HuH-7 (cell line): Measurements from ENCODE around the gene GJC1.
"Not testable (repeated sequence)": the region's sequence is repeated elsewhere in the genome, so short reads cannot be mapped to it uniquely, and the experiment has no call there.

ENCODE experiments used
- DNase-seq: peaks from one replicate; pipeline ENCODE4 v3.0.0; 2011; ENCODE audit warnings: low spot score

Gene GJC1

GRCh38 chr17:44759086-44759915, 70.8 kb downstream of the GJC1 start:
- DNase-seq, result peak; percentile 74

DNA sequence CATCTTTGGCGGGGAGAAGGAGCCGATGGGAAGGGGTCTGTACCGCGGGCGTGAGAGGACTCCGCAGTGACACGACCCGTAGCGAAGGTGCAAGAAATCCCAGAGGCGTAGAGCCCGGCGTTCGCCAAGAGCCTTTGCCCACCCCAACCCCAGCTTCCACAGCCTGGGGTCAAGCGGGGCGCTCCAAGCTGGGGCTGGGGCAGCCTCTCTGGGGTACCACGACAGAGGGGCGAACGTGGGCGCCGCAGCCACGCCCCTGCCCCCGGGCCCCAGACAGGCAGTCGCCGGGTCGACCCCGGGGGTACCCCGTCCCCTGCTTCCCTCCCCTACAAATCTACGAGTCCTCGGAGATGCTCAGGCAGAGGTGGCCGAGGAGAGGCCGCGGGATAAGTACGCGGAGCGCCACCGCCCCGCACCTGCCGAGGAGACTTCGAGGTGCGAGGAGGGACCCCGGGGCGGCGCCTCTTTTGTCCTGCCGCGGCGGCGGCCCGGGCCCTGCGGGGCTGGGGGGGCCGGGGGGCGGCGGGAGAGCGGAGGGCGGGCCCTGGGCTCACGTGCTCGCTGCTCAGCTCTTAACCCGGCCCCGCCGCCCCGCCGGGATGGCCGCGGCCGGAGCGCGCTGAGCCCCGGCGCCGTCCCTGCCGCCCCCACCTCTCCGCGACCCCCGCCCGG, 71.5 kb downstream of the GJC1 start, which contains the start of gene ADAM11:
ADAM11 (plus strand) TSS at position 575 of the 672 bp plus-strand sequence. CDS start 212 bp downstream, outside the sequence.
- DNase-seq, result no peak

GRCh38 chr17:44757918-44758413, 72.1 kb downstream of the GJC1 start:
- DNase-seq, result no peak

- DNase-seq, result no peak
Measured at GRCh38 chr17:44757045-44757917, 72.8 kb downstream of the GJC1 start.

DNA sequence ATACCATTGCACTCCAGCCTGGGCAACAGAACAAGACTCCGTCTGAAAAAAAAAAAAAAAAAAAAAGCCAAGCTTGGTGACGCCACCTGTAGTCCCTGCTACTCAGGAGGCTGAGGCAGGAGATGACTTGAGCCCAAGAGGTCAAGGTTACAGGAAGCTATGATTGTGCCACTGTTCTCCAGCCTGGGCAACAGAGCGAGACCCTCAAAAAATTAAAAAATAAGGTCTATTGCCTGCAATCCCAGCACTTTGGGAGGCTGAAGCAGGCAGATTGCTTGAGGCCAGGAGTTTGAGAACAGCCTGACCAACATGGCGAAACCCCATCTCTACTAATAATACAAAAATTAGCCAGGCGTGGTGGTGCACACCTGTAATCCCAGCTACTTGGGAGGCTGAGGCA, 74.9 kb downstream of the GJC1 start:
- DNase-seq, result not testable (repeated sequence)

- no peak for DNase-seq
Measured at GRCh38 chr17:44754276-44754675, 75.8 kb downstream of the GJC1 start.

DNA sequence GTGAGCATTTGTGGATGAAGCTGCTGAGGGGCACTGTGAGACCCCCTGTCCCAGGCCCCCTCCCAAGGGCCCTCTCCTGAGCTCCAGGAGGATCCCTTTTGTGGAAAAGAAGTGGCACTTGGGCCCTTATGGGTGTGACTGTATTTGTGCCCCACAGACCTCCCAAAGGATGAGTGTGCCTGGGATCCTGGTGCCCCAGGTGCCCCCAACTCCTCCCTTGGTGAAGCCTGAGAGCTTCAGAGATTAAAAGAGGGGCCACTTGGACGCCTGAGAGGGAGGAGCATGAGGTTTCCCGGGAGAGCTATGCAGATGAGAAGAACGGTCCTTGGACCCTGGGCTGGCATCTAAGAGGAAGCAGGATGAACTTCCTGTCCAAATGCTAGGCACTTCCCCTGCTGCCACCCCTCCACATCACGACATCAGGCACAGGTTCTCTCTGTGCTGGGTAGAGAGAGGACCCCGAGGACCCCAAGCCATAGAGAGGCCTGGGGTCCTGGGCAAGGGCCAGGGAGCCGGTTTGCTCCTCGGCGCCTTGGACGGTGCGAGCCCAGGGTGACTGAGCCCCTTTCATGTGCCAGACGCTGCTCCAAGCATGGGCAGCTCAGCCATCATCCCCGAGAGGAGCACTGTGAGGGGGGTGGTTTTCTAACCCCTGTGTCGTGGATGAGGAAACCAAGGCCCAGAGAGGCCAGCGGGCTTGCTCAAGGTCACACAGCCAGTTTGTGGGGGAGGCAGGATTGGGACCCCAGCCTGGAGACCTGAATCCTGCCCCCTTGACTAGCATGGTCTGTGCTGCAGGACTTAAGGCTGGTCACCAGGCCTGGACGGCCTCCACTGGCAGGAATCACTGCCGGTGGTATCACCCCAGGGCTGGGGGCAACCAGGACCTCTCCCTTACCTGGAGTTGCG, 76.9 kb downstream of the GJC1 start:
- no peak for DNase-seq

DNA sequence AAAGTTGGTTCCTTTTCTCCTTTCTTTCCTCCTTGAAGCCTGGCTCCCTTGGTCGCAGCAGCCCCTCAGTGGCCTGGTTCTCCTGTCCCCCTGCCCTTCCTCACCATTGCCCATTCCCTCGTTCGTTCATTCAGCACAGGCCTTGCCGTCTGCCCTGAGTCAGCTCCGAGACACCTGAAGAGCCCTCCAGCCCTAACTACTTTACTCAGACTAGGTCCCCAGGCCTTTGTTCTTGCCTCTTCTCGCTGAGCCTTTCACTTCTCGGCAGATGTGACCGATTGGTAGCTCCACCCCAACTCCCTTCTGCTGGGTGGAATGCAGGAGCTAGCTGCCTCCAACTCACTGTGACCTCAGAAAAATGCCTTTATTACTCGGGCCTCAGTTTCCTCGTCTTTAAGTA, 78.3 kb downstream of the GJC1 start:
- DNase-seq, result no peak

DNA sequence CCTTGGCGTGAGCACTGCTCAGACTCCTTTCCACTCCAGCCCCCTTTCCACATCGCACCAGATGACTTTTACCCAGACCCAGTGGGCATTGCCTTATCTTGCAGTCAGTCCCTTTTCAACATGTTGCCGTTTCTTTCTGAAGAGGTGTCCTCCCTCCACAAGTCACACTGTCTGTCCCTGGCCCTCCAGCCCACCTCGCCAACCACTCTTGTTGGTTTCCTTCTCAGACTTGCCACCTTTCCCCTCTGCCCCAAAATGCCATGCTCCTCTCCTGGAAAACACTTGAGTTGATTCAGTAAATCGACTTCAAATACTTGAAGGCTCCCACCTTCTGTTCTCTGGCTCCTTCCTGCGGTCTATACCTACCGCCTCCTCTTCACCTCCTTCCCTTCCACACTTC, 78.8 kb downstream of the GJC1 start:
- DNase-seq, result no peak

DNA sequence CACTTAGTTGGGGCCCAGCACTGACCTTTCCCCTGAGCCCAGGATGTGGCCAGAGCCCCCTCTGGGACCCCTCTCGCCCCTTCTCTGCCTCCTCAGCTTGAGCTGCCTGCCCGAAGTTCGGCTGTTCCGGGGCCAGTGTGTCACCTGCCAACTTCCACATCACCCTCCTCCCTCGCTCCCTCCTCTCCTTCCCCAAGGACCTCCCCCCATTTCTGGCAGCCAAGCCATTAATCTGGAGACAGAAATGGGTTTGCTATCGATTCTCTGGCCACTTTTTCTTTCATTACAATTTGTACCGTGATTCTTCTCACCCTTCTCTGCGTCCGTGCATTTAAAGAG, 80.1 kb downstream of the GJC1 start:
- no peak for DNase-seq

DNA sequence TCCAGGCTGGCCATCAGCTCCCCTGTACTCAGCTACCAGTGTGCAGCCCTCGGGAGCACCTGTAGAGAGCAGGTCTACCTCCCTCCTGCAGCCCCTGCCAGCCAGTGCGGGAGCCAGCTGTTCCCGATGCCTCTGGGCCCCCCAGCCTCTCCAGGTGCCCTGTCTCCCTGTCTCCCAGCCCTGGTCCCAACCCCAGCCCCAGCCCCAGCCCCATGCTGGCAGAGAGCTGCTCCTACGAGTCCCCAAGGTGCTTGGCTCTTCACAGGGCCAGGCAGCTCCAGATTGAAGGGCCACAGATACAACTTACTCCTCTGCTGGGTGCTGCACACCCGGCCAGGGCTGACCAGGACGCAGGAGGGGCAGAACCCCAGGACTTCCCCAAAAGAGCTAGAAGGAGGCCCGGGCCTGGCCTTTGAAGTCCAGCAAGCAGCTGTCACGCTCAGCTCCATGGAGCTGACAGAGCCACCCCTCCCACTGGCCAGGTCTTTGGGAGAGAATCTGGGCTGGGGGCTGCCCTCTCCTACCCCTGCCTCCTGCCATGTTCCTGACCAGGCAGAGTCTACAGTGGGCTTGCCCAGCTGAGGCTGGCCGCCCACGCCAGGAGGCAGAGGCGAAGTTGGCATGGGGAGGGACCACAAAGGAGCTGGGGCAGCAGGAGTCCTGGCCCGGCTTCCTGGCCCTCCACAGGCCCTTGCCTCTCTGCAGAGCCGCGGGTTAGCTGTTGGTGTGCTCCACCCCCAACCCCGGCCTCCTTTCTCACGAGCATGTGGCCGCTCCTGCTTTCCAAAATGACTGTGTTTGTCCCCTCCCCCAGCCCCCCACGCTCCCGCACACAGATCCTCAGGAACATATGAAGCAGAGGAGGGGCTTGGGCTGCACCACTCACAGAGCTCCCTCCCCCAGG, 80.8 kb downstream of the GJC1 start:
- DNase-seq, result no peak
